ENCODE measurements around the gene MAPKAP1. TPM values are rescaled to one million over a fixed set of nuclear protein-coding genes. Genes with fewer than 3 reads are reported as not detected.

MAPKAP1 gene
- total RNA-seq, 1 donor from 2014 or later: 84.9 TPM

GRCh38 chr9:125608489-125609224 lies 98.4 kb downstream of the MAPKAP1 start:
- ChIA-PET POLR2A (no interaction called here), CTCF (no interaction called here)
- H3K36me3 Mint-ChIP-seq (ENCODE audit: low read depth): peaks cover 5% of the 10 kb centered on the region
- H3K9me3 Mint-ChIP-seq: no peaks in the 10 kb centered on the region
- H3K27me3 Mint-ChIP-seq: no peaks in the 10 kb centered on the region
- no peak for DNase-seq
- no peak overlapping the region for H3K27ac Mint-ChIP-seq
- H3K4me1 Mint-ChIP-seq: peaks cover 21% of the 10 kb centered on the region
- no peak for ATAC-seq (ENCODE audit: low read depth)
- intact Hi-C loops (cut with micrococcal nuclease): no loop called here
- no peak overlapping the region for H3K4me3 Mint-ChIP-seq
- no peak for TF ChIP-seq CTCF (IDR thresholded peaks at IDR 0.05)

- Mint-ChIP-seq H3K4me1 (peaks cover 8% of the 10 kb centered on the region), H3K27me3 (no peaks in the 10 kb centered on the region), H3K27ac (no peak overlapping the region), H3K36me3 (ENCODE audit: low read depth) (peaks cover 11% of the 10 kb centered on the region), H3K4me3 (no peak overlapping the region), H3K9me3 (peaks cover 2% of the 10 kb centered on the region)
- POLR2A ChIA-PET: no interaction called here
- CTCF ChIA-PET: no interaction called here
- no peak for TF ChIP-seq CTCF (IDR thresholded peaks at IDR 0.05)
- intact Hi-C loops (cut with micrococcal nuclease): no loop called here
- no peak for ATAC-seq (ENCODE audit: low read depth)
- DNase-seq: no peak
Measured at GRCh38 chr9:125604196-125604595, 102.8 kb downstream of the MAPKAP1 start.

- DNase-seq (no peak), ATAC-seq (ENCODE audit: low read depth) (no peak)
- no peaks in the 10 kb centered on the region for H3K27me3 Mint-ChIP-seq
- H3K27ac Mint-ChIP-seq: no peak overlapping the region
- ChIA-PET POLR2A (no interaction called here), CTCF (no interaction called here)
- peaks cover 2% of the 10 kb centered on the region for H3K9me3 Mint-ChIP-seq
- intact Hi-C loops (cut with micrococcal nuclease): no loop called here
- no peak for TF ChIP-seq CTCF (IDR thresholded peaks at IDR 0.05)
- no peak overlapping the region for H3K4me3 Mint-ChIP-seq
- H3K36me3 Mint-ChIP-seq (ENCODE audit: low read depth): peaks cover 13% of the 10 kb centered on the region
- peaks cover 5% of the 10 kb centered on the region for H3K4me1 Mint-ChIP-seq
Measured at GRCh38 chr9:125603478-125604021, 103.5 kb downstream of the MAPKAP1 start.

- intact Hi-C loops (cut with micrococcal nuclease): no loop called here
- no peak for DNase-seq
- POLR2A ChIA-PET: no interaction called here
- H3K4me1 Mint-ChIP-seq: peaks cover 2% of the 10 kb centered on the region
- peaks cover 2% of the 10 kb centered on the region for H3K9me3 Mint-ChIP-seq
- ATAC-seq (ENCODE audit: low read depth): no peak
- H3K4me3 Mint-ChIP-seq: no peak overlapping the region
- peaks cover 13% of the 10 kb centered on the region for H3K36me3 Mint-ChIP-seq (ENCODE audit: low read depth)
- CTCF ChIA-PET: no interaction called here
- no peaks in the 10 kb centered on the region for H3K27me3 Mint-ChIP-seq
- H3K27ac Mint-ChIP-seq: no peak overlapping the region
- TF ChIP-seq CTCF (IDR thresholded peaks at IDR 0.05): no peak
Measured at GRCh38 chr9:125601961-125602360, 105.0 kb downstream of the MAPKAP1 start.

- DNase-seq (no peak), ATAC-seq (ENCODE audit: low read depth) (no peak)
- intact Hi-C loops (cut with micrococcal nuclease): no loop called here
- POLR2A ChIA-PET: no interaction called here
- CTCF ChIA-PET: no interaction called here
- Mint-ChIP-seq H3K27ac (no peak overlapping the region), H3K4me3 (no peak overlapping the region), H3K9me3 (peaks cover 2% of the 10 kb centered on the region), H3K4me1 (peaks cover 4% of the 10 kb centered on the region), H3K27me3 (no peaks in the 10 kb centered on the region), H3K36me3 (ENCODE audit: low read depth) (peaks cover 22% of the 10 kb centered on the region)
- TF ChIP-seq CTCF (IDR thresholded peaks at IDR 0.05): no peak
Measured at GRCh38 chr9:125600194-125600593, 106.8 kb downstream of the MAPKAP1 start.
